BE2C (cell line): Measurements from ENCODE around the gene DNAH10.

Experiments
- DNase-seq: peaks from one replicate; pipeline ENCODE4 v3.0.0-alpha.2; 2020
- H3K27me3 ChIP-seq: fragments of 250-450 bp; sonication (Bioruptor Pico); 2 replicates; pipeline ENCODE4 v1.5.1; 2020; ENCODE audit warnings: mild to moderate bottlenecking
- H3K36me3 ChIP-seq: fragments of 250-450 bp; sonication (Bioruptor Pico); 2 replicates; pipeline ENCODE4 v1.5.1; 2020; ENCODE audit warnings: mild to moderate bottlenecking
- H3K4me1 ChIP-seq: fragments of 250-450 bp; sonication (Bioruptor Pico); 2 replicates; pipeline ENCODE4 v1.5.1; 2020
- H3K4me3 ChIP-seq: 2 replicates; pipeline ENCODE4 v1.5.1; 2011; ENCODE audit warnings: low read depth, low read length
- H3K9me3 ChIP-seq: fragments of 250-450 bp; sonication (Bioruptor Pico); 2 replicates; pipeline ENCODE4 v1.5.1; 2020
- TF ChIP-seq, protein P1 (sequence below): IDR thresholded peaks from 2 replicates; pipeline ENCODE4 v1.5.1; 2012; ENCODE audit warnings: mild to moderate bottlenecking, low read depth, low read length

DNAH10 gene

GRCh38 chr12:123849517-123849916 is 87.4 kb downstream of the DNAH10 start:
- TF ChIP-seq, protein P1, sequence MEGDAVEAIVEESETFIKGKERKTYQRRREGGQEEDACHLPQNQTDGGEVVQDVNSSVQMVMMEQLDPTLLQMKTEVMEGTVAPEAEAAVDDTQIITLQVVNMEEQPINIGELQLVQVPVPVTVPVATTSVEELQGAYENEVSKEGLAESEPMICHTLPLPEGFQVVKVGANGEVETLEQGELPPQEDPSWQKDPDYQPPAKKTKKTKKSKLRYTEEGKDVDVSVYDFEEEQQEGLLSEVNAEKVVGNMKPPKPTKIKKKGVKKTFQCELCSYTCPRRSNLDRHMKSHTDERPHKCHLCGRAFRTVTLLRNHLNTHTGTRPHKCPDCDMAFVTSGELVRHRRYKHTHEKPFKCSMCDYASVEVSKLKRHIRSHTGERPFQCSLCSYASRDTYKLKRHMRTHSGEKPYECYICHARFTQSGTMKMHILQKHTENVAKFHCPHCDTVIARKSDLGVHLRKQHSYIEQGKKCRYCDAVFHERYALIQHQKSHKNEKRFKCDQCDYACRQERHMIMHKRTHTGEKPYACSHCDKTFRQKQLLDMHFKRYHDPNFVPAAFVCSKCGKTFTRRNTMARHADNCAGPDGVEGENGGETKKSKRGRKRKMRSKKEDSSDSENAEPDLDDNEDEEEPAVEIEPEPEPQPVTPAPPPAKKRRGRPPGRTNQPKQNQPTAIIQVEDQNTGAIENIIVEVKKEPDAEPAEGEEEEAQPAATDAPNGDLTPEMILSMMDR, result no peak
- Histone ChIP-seq H3K4me3 (no peak overlapping the region), H3K27me3 (no peaks in the 10 kb centered on the region), H3K4me1 (no peaks in the 10 kb centered on the region; the same call in 1 of the 2 replicates), H3K36me3 (no peaks in the 10 kb centered on the region), H3K9me3 (no peaks in the 10 kb centered on the region)
- DNase-seq, result no peak

- Histone ChIP-seq H3K36me3 (no peaks in the 10 kb centered on the region), H3K4me3 (no peak overlapping the region), H3K4me1 (no peaks in the 10 kb centered on the region; the same call in 1 of the 2 replicates), H3K9me3 (no peaks in the 10 kb centered on the region), H3K27me3 (no peaks in the 10 kb centered on the region)
- TF ChIP-seq, protein P1, result no peak
- no peak for DNase-seq
These were observed 88.4 kb downstream of the DNAH10 start for GRCh38 chr12:123850246-123851134.

DNA sequence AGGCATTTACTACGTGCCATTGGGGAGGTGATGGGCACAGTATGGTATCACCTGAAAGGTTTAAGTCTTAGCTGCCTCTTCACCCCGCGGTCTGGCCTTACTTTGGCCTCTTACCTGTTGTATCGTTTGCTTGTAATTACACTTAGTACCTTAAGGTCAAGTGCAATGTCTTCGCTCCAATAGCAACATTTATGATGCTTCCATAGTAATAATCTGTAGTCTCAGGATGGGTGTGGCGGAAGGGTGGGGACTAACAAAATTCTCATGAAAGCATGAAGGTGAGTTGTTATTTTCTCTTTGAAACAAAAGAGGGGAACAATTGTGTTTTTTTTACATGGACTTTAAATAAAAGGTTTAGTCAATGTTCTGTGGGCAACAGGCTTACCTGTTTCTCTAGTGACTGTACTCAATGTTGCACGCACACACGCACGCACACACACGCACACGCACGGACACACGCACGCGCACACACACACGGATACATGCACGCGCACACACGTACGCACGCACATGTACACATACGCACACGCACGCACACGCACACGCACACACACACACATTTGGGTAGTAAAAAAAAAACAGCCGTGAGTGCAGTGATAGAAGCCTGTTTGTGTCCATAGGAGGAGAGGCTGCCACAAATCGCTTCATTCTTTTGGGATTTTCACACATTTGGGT is 91.4 kb downstream of the DNAH10 start:
- H3K4me3 ChIP-seq, result no peak overlapping the region
- DNase-seq, result no peak
- TF ChIP-seq, protein P1, result no peak
- no peaks in the 10 kb centered on the region for H3K9me3 ChIP-seq
- H3K4me1 ChIP-seq, result no peaks in the 10 kb centered on the region; the same call in 1 of the 2 replicates
- no peaks in the 10 kb centered on the region for H3K36me3 ChIP-seq
- no peaks in the 10 kb centered on the region for H3K27me3 ChIP-seq

- no peaks in the 10 kb centered on the region for H3K4me1 ChIP-seq
- TF ChIP-seq, protein P1, result no peak
- H3K4me3 ChIP-seq, result no peak overlapping the region
- H3K9me3 ChIP-seq, result no peaks in the 10 kb centered on the region
- H3K36me3 ChIP-seq, result no peaks in the 10 kb centered on the region
- no peaks in the 10 kb centered on the region for H3K27me3 ChIP-seq
- DNase-seq, result no peak
These were observed 92.1 kb downstream of the DNAH10 start for GRCh38 chr12:123854232-123854631.

GRCh38 chr12:123854918-123855317 is 92.8 kb downstream of the DNAH10 start:
- H3K4me3 ChIP-seq, result no peak overlapping the region
- H3K36me3 ChIP-seq, result no peaks in the 10 kb centered on the region
- H3K27me3 ChIP-seq, result no peaks in the 10 kb centered on the region
- TF ChIP-seq, protein P1, result no peak
- no peaks in the 10 kb centered on the region for H3K9me3 ChIP-seq
- H3K4me1 ChIP-seq, result no peaks in the 10 kb centered on the region
- no peak for DNase-seq

GRCh38 chr12:123856681-123857080 is 94.6 kb downstream of the DNAH10 start:
- Histone ChIP-seq H3K9me3 (no peaks in the 10 kb centered on the region), H3K4me3 (no peak overlapping the region), H3K36me3 (no peaks in the 10 kb centered on the region), H3K4me1 (no peaks in the 10 kb centered on the region), H3K27me3 (no peaks in the 10 kb centered on the region)
- no peak for DNase-seq
- TF ChIP-seq, protein P1, result no peak
